ENCODE results near the gene UCP1.

GRCh38 chr4:140595065-140595464 lies 26.3 kb upstream of the UCP1 start:
- TF ChIP-seq CTCF (IDR thresholded peaks at IDR 0.05; ENCODE audit: low read depth, low read length, poor library complexity, severe bottlenecking) (peak; percentile 79), EZH2phosphoT487 (IDR thresholded peaks at IDR 0.05; ENCODE audit: borderline replicate concordance, low read length) (no peak)

Measured in DOHH2 (cell line).